RCC 7860 (cell line): ENCODE data around the gene RBM5.

ENCODE experiments used
- DNase-seq: peaks from one replicate; pipeline ENCODE4 v3.0.0-alpha.2; 2015; ENCODE audit warnings: low spot score
- FAIRE-seq: peaks from 2 replicates; lab custom pipeline; 2012; peaks lifted over from hg19 to GRCh38; lab: Jason Lieb, UNC

RBM5 gene

GRCh38 chr3:50138266-50139200 lies 49.8 kb downstream of the RBM5 start:
- FAIRE-seq, result no peak
- no peak for DNase-seq

GRCh38 chr3:50139308-50139707 lies 50.6 kb downstream of the RBM5 start:
- FAIRE-seq (no peak), DNase-seq (no peak)

GRCh38 chr3:50139718-50140423 lies 51.2 kb downstream of the RBM5 start:
- no peak for DNase-seq

GRCh38 chr3:50140990-50141389 lies 52.3 kb downstream of the RBM5 start:
- DNase-seq, result no peak
- no peak for FAIRE-seq

More at GRCh38 chr3:50139718-50140423, 51.2 kb downstream of the RBM5 start:
- FAIRE-seq, result no peak

GRCh38 chr3:50146316-50146901 lies 57.7 kb downstream of the RBM5 start:
- FAIRE-seq (no peak), DNase-seq (no peak)

- FAIRE-seq, result no peak
- no peak for DNase-seq
Observed at GRCh38 chr3:50147016-50147415, 58.3 kb downstream of the RBM5 start.

- DNase-seq, result no peak
- FAIRE-seq, result no peak
Observed at GRCh38 chr3:50147447-50147846, 58.7 kb downstream of the RBM5 start.

- FAIRE-seq, result no peak
Observed at GRCh38 chr3:50147861-50148260, 59.1 kb downstream of the RBM5 start.

GRCh38 chr3:50150404-50150750 lies 61.7 kb downstream of the RBM5 start:
- DNase-seq (no peak), FAIRE-seq (no peak)

More at GRCh38 chr3:50147861-50148260, 59.1 kb downstream of the RBM5 start:
- DNase-seq, result no peak

- no peak for FAIRE-seq
- DNase-seq, result no peak
Observed at GRCh38 chr3:50150863-50151686, 62.4 kb downstream of the RBM5 start.

GRCh38 chr3:50151728-50152127 lies 63.0 kb downstream of the RBM5 start:
- no peak for DNase-seq
- no peak for FAIRE-seq

GRCh38 chr3:50153782-50154475 lies 65.2 kb downstream of the RBM5 start:
- FAIRE-seq, result no peak

GRCh38 chr3:50154476-50154839 lies 65.7 kb downstream of the RBM5 start:
- DNase-seq (no peak), FAIRE-seq (no peak)

More at GRCh38 chr3:50153782-50154475, 65.2 kb downstream of the RBM5 start:
- no peak for DNase-seq

- DNase-seq (peak; percentile 4), FAIRE-seq (no peak)
Observed at GRCh38 chr3:50154840-50155490, 66.2 kb downstream of the RBM5 start, which contains the start of gene SEMA3F. SEMA3F (plus strand) TSS chr3:50155324; CDS start chr3:50159623, 4,299 bp downstream.

- FAIRE-seq (no peak), DNase-seq (no peak)
Observed at GRCh38 chr3:50155491-50155878, 66.8 kb downstream of the RBM5 start.

- FAIRE-seq (no peak), DNase-seq (no peak)
Observed at GRCh38 chr3:50155891-50156290, 67.2 kb downstream of the RBM5 start.

- DNase-seq (no peak), FAIRE-seq (no peak)
Observed at GRCh38 chr3:50156549-50157493, 68.1 kb downstream of the RBM5 start.

GRCh38 chr3:50157827-50158529 lies 69.3 kb downstream of the RBM5 start:
- no peak for FAIRE-seq
- no peak for DNase-seq
